Ovary (tissue), 3 donors: ENCODE data around the gene TBCE.

Experiments
- POLR2A ChIP-seq: fragments of 450-650 bp; IDR thresholded peaks from one replicate; pipeline ENCODE4 v1.6.1; 2017; ENCODE audit warnings: antibody characterized with exemption, mild to moderate bottlenecking, moderate library complexity
- TF ChIP-seq, protein P1 (sequence below), 3 donors: fragments of 450-650 bp in 2 of 3; fragments of 200-600 bp in 1 of 3; IDR thresholded peaks; one replicate each; pipeline versions ENCODE4 v1.5.1 to v1.8.0; 2016 to 2022; ENCODE audit warnings: antibody characterized with exemption in 3 of 3, mild to moderate bottlenecking in 1 of 3
- donor health status: DM: no; HTN: no; CAD: no.

DNA sequence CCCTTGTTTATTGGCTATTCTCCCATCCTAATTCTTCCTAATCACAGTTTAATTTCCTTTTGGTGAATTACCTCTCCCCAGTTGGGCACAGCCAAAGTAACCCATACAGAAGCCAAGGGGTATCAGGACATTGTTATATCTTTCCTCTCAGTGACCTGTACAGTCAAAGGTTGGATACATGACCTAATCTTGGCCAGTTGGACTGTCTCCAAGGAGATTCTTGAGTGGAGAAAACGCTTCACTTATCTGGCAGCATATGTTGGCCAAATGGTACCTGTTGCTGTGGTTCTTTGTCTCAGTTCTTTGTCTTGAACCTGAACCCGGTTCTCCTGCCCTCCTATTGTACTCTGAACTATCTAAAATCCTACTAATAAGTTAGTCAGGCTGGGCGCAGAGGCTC, 15.3 kb upstream of the TBCE start:
- TF ChIP-seq, protein P1, sequence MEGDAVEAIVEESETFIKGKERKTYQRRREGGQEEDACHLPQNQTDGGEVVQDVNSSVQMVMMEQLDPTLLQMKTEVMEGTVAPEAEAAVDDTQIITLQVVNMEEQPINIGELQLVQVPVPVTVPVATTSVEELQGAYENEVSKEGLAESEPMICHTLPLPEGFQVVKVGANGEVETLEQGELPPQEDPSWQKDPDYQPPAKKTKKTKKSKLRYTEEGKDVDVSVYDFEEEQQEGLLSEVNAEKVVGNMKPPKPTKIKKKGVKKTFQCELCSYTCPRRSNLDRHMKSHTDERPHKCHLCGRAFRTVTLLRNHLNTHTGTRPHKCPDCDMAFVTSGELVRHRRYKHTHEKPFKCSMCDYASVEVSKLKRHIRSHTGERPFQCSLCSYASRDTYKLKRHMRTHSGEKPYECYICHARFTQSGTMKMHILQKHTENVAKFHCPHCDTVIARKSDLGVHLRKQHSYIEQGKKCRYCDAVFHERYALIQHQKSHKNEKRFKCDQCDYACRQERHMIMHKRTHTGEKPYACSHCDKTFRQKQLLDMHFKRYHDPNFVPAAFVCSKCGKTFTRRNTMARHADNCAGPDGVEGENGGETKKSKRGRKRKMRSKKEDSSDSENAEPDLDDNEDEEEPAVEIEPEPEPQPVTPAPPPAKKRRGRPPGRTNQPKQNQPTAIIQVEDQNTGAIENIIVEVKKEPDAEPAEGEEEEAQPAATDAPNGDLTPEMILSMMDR (IDR thresholded peaks at IDR 0.05): no peak
- no peak for TF ChIP-seq POLR2A
